Choroid plexus epithelial cell (primary cell): Measurements from ENCODE around the gene NCKAP5.

ENCODE experiments used
- DNase-seq: peaks from one replicate; pipeline ENCODE4 v3.0.0-alpha.2; 2010; ENCODE audit warnings: low read depth
- H3K4me3 ChIP-seq: 2 replicates; pipeline ENCODE4 v1.5.1; 2011; ENCODE audit warnings: low read depth, mild to moderate bottlenecking, control low read depth, low read length, moderate library complexity
- TF ChIP-seq, protein P1 (sequence below): conservative IDR thresholded peaks from 2 replicates; pipeline ENCODE4 v1.5.1; 2011; ENCODE audit warnings: low read depth, mild to moderate bottlenecking, control low read depth, inconsistent platforms, low read length, moderate library complexity

The NCKAP5 gene

DNA sequence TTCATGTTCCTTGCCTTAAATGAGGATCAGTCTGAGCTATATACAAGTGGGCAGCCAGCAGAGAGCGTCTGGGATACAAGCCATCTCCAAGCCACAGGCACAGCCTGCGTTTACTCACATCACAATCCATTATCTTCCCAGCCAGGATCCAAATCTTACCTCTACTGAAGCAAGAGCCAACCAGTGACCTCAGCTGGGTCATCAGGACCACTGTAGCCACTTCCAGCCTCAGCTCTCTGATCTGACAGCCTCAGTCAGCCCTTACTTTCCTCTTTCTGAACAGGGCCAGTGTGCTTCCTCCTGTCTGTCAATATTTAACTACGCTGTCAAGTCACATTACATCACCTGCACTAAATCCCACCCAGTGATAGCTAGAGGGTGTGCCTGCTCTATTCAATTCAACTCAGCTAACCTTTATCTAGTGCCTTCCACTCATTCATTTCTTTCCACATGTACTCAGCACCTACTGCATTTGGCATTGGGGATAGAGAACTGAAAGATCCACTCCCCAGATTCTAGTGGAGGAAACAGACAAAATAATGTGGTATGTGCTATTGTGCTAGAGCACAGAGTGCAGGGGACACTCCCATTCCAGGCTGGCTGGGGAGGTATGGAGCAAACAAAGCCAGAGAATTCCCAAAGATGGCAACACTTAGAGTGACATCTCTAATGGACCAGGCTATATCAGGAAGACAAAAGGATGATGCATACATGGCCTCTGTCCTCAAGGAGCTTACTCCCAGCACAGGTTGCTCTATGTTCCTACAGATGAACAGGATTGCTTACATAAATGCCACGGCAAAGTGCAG is 146.5 kb downstream of the NCKAP5 start:
- H3K4me3 ChIP-seq, result no peak overlapping the region
- peak; percentile 36 for DNase-seq
- TF ChIP-seq, protein P1, sequence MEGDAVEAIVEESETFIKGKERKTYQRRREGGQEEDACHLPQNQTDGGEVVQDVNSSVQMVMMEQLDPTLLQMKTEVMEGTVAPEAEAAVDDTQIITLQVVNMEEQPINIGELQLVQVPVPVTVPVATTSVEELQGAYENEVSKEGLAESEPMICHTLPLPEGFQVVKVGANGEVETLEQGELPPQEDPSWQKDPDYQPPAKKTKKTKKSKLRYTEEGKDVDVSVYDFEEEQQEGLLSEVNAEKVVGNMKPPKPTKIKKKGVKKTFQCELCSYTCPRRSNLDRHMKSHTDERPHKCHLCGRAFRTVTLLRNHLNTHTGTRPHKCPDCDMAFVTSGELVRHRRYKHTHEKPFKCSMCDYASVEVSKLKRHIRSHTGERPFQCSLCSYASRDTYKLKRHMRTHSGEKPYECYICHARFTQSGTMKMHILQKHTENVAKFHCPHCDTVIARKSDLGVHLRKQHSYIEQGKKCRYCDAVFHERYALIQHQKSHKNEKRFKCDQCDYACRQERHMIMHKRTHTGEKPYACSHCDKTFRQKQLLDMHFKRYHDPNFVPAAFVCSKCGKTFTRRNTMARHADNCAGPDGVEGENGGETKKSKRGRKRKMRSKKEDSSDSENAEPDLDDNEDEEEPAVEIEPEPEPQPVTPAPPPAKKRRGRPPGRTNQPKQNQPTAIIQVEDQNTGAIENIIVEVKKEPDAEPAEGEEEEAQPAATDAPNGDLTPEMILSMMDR, result peak; percentile 17

DNA sequence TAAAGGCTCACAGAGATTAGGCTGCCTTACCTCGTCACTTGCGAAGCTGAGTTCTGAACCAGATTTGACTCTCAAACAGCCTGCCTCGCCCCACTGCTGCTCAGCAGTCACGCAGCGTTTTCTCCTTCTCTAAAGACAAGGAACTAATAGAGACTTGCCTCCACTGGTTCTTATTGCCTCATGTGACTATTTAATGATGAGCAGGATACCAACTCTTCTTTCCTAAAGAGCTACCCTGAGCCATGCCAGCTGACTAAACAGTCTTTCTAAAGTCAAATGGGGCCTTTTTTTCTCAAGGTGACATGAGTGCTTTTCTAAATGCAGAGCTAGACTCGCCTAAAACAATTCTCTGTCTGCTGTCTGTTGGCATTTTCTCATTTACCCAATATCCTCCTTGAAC is 147.5 kb downstream of the NCKAP5 start:
- no peak overlapping the region for H3K4me3 ChIP-seq
- TF ChIP-seq, protein P1, result no peak
- DNase-seq, result no peak

DNA sequence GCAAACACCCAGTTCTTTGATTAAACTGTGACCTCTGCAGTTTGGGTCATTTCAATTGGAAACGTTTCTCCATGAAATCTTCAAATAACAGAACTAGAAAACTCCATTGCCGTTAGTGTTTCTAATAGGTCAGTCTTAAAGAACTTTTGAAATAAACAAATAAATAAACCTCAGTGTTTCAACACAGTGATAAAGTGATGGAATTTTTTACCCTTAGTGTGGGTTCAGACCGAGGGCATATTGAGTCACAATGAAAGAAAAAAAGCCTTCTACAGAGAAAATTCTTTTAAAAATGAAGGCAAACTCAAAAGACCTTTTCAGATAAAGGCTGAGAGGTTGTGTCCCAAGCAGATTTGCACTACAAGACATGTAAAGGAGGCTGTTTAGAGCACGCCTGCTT is 149.6 kb downstream of the NCKAP5 start:
- TF ChIP-seq, protein P1, result no peak
- peak; percentile 64 for DNase-seq

DNA sequence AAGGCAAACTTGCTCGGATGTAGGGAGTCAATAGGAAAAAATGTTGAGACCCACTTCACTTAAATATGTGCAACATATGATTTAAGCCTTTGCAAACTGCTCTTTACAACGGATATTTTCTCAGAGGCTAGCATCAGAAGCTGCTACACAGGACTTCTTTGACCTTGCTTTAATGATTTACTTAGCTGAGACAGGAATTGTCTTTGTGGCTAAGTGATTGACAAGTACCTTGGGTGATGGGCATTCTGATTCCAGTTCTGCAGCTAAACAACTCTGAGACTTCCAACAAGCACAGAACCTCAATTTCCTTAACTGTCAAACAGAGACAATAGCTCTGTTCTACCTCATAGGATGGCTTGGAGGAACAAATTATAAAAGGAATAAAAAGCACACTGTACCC is 150.2 kb downstream of the NCKAP5 start:
- TF ChIP-seq, protein P1, result no peak
- no peak for DNase-seq
- no peak overlapping the region for H3K4me3 ChIP-seq

More for the DNA sequence above, 149.6 kb downstream of the NCKAP5 start:
- H3K4me3 ChIP-seq, result no peak overlapping the region

DNA sequence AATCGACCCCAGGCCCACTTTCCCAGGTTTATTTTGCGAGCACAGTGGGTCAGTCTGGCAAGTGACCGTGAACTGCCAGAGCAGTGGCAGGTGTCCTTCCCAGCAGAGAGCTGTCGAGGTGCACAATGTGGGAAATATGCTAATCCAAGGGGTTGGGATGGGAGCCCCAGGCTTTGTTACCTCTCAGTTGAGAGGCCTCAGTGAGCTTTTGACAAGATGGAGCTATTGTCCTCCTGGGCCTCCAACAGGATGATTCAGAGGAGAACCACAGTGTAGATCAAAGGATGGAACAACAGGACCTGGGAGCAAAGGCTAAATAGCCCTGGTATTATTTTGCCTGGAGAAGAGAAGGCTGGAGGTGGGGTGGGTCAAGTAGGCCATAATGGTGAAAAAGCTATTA is 150.8 kb downstream of the NCKAP5 start:
- no peak for DNase-seq
- H3K4me3 ChIP-seq, result no peak overlapping the region
- TF ChIP-seq, protein P1, result no peak

DNA sequence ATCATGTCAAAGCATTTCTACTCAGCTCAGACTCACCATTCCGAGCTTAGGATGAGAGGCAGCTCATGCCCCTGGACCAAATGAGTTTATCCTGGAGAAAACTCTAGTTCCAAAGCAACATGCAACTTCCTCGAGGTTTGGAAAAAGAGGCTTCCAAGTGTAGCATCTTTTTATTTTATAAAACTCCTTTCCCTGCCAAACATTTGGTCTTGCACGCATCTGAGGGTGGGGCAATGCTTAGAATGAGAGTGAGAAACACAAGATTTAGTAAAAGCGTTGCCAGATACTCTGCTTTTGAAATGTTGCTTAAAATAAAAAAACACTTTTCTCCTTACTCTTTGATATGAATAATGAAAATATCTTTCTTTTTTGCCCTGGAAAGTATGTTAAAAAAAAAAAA is 151.5 kb downstream of the NCKAP5 start:
- H3K4me3 ChIP-seq, result no peak overlapping the region
- TF ChIP-seq, protein P1, result no peak
- DNase-seq, result no peak

DNA sequence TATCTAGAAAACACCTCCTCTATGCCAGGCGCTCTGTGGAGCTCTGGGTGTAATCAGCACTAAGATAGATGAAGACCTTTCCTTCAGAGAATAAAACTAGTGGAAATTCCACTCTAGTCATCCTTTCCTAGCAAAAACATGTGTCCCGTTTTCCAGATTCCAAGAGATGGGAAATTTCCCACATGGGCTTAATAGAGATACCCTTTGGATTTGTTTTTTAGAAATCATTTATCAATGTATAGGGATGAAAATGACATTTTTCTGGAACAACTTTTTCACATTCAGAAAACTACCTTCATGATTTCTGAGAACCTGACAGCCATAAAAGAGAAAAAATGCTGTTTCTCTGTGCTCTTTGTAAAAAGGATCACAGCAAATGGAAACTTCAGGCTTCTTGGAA is 152.1 kb downstream of the NCKAP5 start:
- H3K4me3 ChIP-seq, result no peak overlapping the region
- TF ChIP-seq, protein P1, result no peak
- DNase-seq, result no peak
